Esophagus (tissue), 2 donors: Measurements from ENCODE around the gene ANK2. TPM values are rescaled to one million over a fixed set of nuclear protein-coding genes. Genes with fewer than 3 reads are reported as not detected.

Experiments used
- H3K27ac ChIP-seq, 2 donors: one replicate each; pipeline ENCODE4 v1.5.1; 2013; ENCODE audit warnings: low read depth in 2 of 2, mild to moderate bottlenecking in 2 of 2, inconsistent platforms in 1 of 2, low read length in 1 of 2, moderate library complexity in 1 of 2
- H3K27me3 ChIP-seq, 2 donors: one replicate each; pipeline ENCODE4 v1.6.1; 2013; ENCODE audit warnings: low read length in 2 of 2, control low read depth in 1 of 2, mild to moderate bottlenecking in 1 of 2; ENCODE audit not compliant: insufficient read depth in 2 of 2, control insufficient read depth in 1 of 2
- H3K36me3 ChIP-seq, 2 donors: one replicate each; pipeline ENCODE4 v1.6.1; 2013; ENCODE audit warnings: low read length in 1 of 2; ENCODE audit not compliant: control insufficient read depth in 2 of 2, insufficient read depth in 2 of 2
- H3K4me1 ChIP-seq, 2 donors: one replicate each; pipeline ENCODE4 v1.6.1; 2013; ENCODE audit warnings: low read length in 1 of 2; ENCODE audit not compliant: control insufficient read depth in 2 of 2, insufficient read depth in 2 of 2
- H3K4me3 ChIP-seq, 2 donors: one replicate each; pipeline ENCODE4 v1.5.1; 2013; ENCODE audit warnings: low read length in 2 of 2, mild to moderate bottlenecking in 2 of 2, low read depth in 1 of 2, moderate library complexity in 1 of 2
- H3K9me3 ChIP-seq, 2 donors: one replicate each; pipeline ENCODE4 v1.6.1; 2013; ENCODE audit warnings: mild to moderate bottlenecking in 2 of 2, low read depth in 1 of 2, low read length in 1 of 2, moderate library complexity in 1 of 2; ENCODE audit not compliant: control insufficient read depth in 2 of 2, insufficient read depth in 1 of 2
- WGBS, 2 donors: extraction: QIAGEN DNeasy Blood & Tissue Kit; methylation state at CpG; one replicate each; pipeline ENCODE4 v1.1.7; 2013; 5-methylcytosine and 5-hydroxymethylcytosine counted together
- polyA plus RNA-seq, 2 donors: library from polyadenylated mRNA; stranded (reverse); fragments of 200-250 nt; gene quantifications; one replicate each; pipeline ENCODE4 v1.2.3, GENCODE V29; 2013
- donor health status: healthy with polysubstance abuse.
- donor health status: Bipolar disorder and iron deficiency.

ANK2 gene
- polyA plus RNA-seq, 2 donors: 0.51 to 1.4 TPM

GRCh38 chr4:113394730-113395530, 345.5 kb downstream of the ANK2 start:
- Histone ChIP-seq H3K27ac (no peak overlapping the region), H3K27me3 (peaks cover 0 to 2% of the 10 kb centered on the region in 2 donors), H3K9me3 (no peaks in the 10 kb centered on the region), H3K4me3 (no peak overlapping the region), H3K36me3 (no peaks in the 10 kb centered on the region), H3K4me1 (peaks cover 0 to 5% of the 10 kb centered on the region in 2 donors)
- 50 to 54% methylated on average over 11 of the region's 11 CpGs for WGBS, 2 donors

GRCh38 chr4:113397114-113397701, 347.8 kb downstream of the ANK2 start:
- Histone ChIP-seq H3K9me3 (no peaks in the 10 kb centered on the region), H3K4me3 (no peak overlapping the region), H3K27ac (no peak overlapping the region), H3K4me1 (peaks cover 0 to 5% of the 10 kb centered on the region in 2 donors), H3K36me3 (no peaks in the 10 kb centered on the region), H3K27me3 (peaks cover 0 to 2% of the 10 kb centered on the region in 2 donors)
- WGBS, 2 donors: 55 to 60% methylated on average over 5 of the region's 5 CpGs

- Histone ChIP-seq H3K4me1 (peaks cover 0 to 5% of the 10 kb centered on the region in 2 donors), H3K9me3 (no peaks in the 10 kb centered on the region), H3K27ac (peak overlapping the region in 1 of 2 donors; percentile 18), H3K27me3 (peaks cover 0 to 2% of the 10 kb centered on the region in 2 donors), H3K36me3 (no peaks in the 10 kb centered on the region), H3K4me3 (no peak overlapping the region)
- 91 to 93% methylated on average over 7 to 8 of the region's 8 CpGs for WGBS, 2 donors
These were observed 349.1 kb downstream of the ANK2 start for GRCh38 chr4:113398441-113399143.

- Histone ChIP-seq H3K27ac (no peak overlapping the region), H3K36me3 (no peaks in the 10 kb centered on the region), H3K27me3 (no peaks in the 10 kb centered on the region), H3K9me3 (no peaks in the 10 kb centered on the region), H3K4me1 (peaks cover 0 to 2% of the 10 kb centered on the region in 2 donors), H3K4me3 (no peak overlapping the region)
- WGBS, 2 donors: 92 to 93% methylated on average over 4 of the region's 4 CpGs
These were observed 354.7 kb downstream of the ANK2 start for GRCh38 chr4:113404167-113404571.

- WGBS, 2 donors: 49 to 64% methylated on average over 2 of the region's 2 CpGs
- Histone ChIP-seq H3K27ac (no peak overlapping the region), H3K9me3 (no peaks in the 10 kb centered on the region), H3K4me1 (peaks cover 0 to 2% of the 10 kb centered on the region in 2 donors), H3K27me3 (no peaks in the 10 kb centered on the region), H3K4me3 (no peak overlapping the region), H3K36me3 (no peaks in the 10 kb centered on the region)
These were observed 355.4 kb downstream of the ANK2 start for GRCh38 chr4:113404841-113405240.

GRCh38 chr4:113405874-113406722, 356.6 kb downstream of the ANK2 start:
- Histone ChIP-seq H3K27me3 (no peaks in the 10 kb centered on the region), H3K4me1 (peaks cover 0 to 2% of the 10 kb centered on the region in 2 donors), H3K36me3 (no peaks in the 10 kb centered on the region), H3K4me3 (no peak overlapping the region), H3K9me3 (no peaks in the 10 kb centered on the region), H3K27ac (no peak overlapping the region)
- WGBS, 2 donors: 84 to 87% methylated on average over 7 of the region's 7 CpGs

- no peaks in the 10 kb centered on the region for H3K27me3 ChIP-seq
- peak overlapping the region in 1 of 2 donors; percentile 22 for H3K4me3 ChIP-seq
- peaks cover 0 to 2% of the 10 kb centered on the region in 2 donors for H3K4me1 ChIP-seq
- no peaks in the 10 kb centered on the region for H3K9me3 ChIP-seq
- no peak overlapping the region for H3K27ac ChIP-seq
- 51 to 58% methylated on average over 7 of the region's 7 CpGs for WGBS, 2 donors
- no peaks in the 10 kb centered on the region for H3K36me3 ChIP-seq
These were observed 357.2 kb downstream of the ANK2 start for GRCh38 chr4:113406723-113407016.

- peaks cover 0 to 2% of the 10 kb centered on the region in 2 donors for H3K4me1 ChIP-seq
- no peaks in the 10 kb centered on the region for H3K36me3 ChIP-seq
- H3K27ac ChIP-seq: no peak overlapping the region
- no peaks in the 10 kb centered on the region for H3K9me3 ChIP-seq
- H3K27me3 ChIP-seq: no peaks in the 10 kb centered on the region
- no peak overlapping the region for H3K4me3 ChIP-seq
- 65 to 76% methylated on average over 2 of the region's 2 CpGs for WGBS, 2 donors
These were observed 358.0 kb downstream of the ANK2 start for GRCh38 chr4:113407409-113407808.

GRCh38 chr4:113409181-113409580, 359.7 kb downstream of the ANK2 start:
- no peak overlapping the region for H3K4me3 ChIP-seq
- peaks cover 0 to 2% of the 10 kb centered on the region in 2 donors for H3K4me1 ChIP-seq
- no peak overlapping the region for H3K27ac ChIP-seq
- no peaks in the 10 kb centered on the region for H3K36me3 ChIP-seq
- H3K27me3 ChIP-seq: no peaks in the 10 kb centered on the region
- H3K9me3 ChIP-seq: no peaks in the 10 kb centered on the region
- 37 to 67% methylated on average over 4 of the region's 4 CpGs for WGBS, 2 donors
